Parathyroid adenoma (tissue), 2 donors: Measurements from ENCODE around the gene FAM76A.
A peak's percentile ranks its signal among the peaks of the same experiment; 100 is the strongest.
"Not testable (repeated sequence)": the region's sequence is repeated elsewhere in the genome, so short reads cannot be mapped to it uniquely, and the experiment has no call there.

ENCODE experiments used
- H2AFZ ChIP-seq: fragments of 300-600 bp; sonication (generic); one replicate; pipeline ENCODE4 v1.7.0; 2017; ENCODE audit warnings: antibody characterized with exemption, mild to moderate bottlenecking
- H3K27ac ChIP-seq: fragments of 300-600 bp; sonication (generic); one replicate; pipeline ENCODE4 v1.7.0; 2017
- H3K27me3 ChIP-seq: fragments of 300-600 bp; sonication (generic); one replicate; pipeline ENCODE4 v1.7.0; 2017; ENCODE audit warnings: low read length; ENCODE audit not compliant: control insufficient read depth, insufficient read depth
- H3K36me3 ChIP-seq: fragments of 300-600 bp; sonication (generic); one replicate; pipeline ENCODE4 v1.7.0; 2017; ENCODE audit warnings: low read length; ENCODE audit not compliant: control insufficient read depth, insufficient read depth
- H3K4me1 ChIP-seq: fragments of 300-600 bp; sonication (generic); one replicate; pipeline ENCODE4 v1.7.0; 2017; ENCODE audit warnings: control low read depth
- H3K4me2 ChIP-seq: fragments of 300-600 bp; sonication (generic); one replicate; pipeline ENCODE4 v1.7.0; 2017; ENCODE audit warnings: low read length
- H3K4me3 ChIP-seq: fragments of 300-600 bp; sonication (generic); one replicate; pipeline ENCODE4 v1.7.0; 2017; ENCODE audit warnings: low read depth, low read length
- H3K79me2 ChIP-seq: fragments of 300-600 bp; sonication (generic); one replicate; pipeline ENCODE4 v1.7.0; 2017; ENCODE audit warnings: control low read depth
- H3K9ac ChIP-seq: fragments of 300-600 bp; sonication (generic); one replicate; pipeline ENCODE4 v1.7.0; 2017; ENCODE audit warnings: mild to moderate bottlenecking
- H3K9me3 ChIP-seq: fragments of 300-600 bp; sonication (generic); one replicate; pipeline ENCODE4 v1.7.0; 2017; ENCODE audit warnings: low read length; ENCODE audit not compliant: control insufficient read depth
- TF ChIP-seq, protein P1 (sequence below): fragments of 300-600 bp; sonication (generic); IDR thresholded peaks from one replicate; pipeline ENCODE4 v1.7.0; 2017; ENCODE audit warnings: antibody characterized with exemption, mild to moderate bottlenecking
- donor health status: primary hyperparathyroidism.

The FAM76A gene

GRCh38 chr1:27772932-27773825 is 47.4 kb downstream of the FAM76A start, which contains the start of gene STX12:
STX12 (plus strand) TSS chr1:27773219; CDS start chr1:27773308, 89 bp downstream.
- Histone ChIP-seq H3K4me1 (no peaks in the 10 kb centered on the region), H3K4me2 (peak within 1 kb of the TSS; percentile 91), H3K4me3 (peak within 1 kb of the TSS; percentile 86), H3K27me3 (no peaks in the 10 kb centered on the region), H3K9ac (peak within 1 kb of the TSS; percentile 78), H2AFZ (peak within 1 kb of the TSS; percentile 89), H3K36me3 (no peaks in the 10 kb centered on the region), H3K27ac (peak within 1 kb of the TSS; percentile 91), H3K9me3 (no peaks in the 10 kb centered on the region), H3K79me2 (peaks cover 8% of the 10 kb centered on the region)
- TF ChIP-seq, protein P1, sequence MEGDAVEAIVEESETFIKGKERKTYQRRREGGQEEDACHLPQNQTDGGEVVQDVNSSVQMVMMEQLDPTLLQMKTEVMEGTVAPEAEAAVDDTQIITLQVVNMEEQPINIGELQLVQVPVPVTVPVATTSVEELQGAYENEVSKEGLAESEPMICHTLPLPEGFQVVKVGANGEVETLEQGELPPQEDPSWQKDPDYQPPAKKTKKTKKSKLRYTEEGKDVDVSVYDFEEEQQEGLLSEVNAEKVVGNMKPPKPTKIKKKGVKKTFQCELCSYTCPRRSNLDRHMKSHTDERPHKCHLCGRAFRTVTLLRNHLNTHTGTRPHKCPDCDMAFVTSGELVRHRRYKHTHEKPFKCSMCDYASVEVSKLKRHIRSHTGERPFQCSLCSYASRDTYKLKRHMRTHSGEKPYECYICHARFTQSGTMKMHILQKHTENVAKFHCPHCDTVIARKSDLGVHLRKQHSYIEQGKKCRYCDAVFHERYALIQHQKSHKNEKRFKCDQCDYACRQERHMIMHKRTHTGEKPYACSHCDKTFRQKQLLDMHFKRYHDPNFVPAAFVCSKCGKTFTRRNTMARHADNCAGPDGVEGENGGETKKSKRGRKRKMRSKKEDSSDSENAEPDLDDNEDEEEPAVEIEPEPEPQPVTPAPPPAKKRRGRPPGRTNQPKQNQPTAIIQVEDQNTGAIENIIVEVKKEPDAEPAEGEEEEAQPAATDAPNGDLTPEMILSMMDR: no peak

- peak overlapping the region; percentile 86 for H3K4me3 ChIP-seq
- peak overlapping the region; percentile 78 for H3K9ac ChIP-seq
- H2AFZ ChIP-seq: no peak overlapping the region
- H3K79me2 ChIP-seq: peaks cover 8% of the 10 kb centered on the region
- TF ChIP-seq, protein P1: no peak
- H3K36me3 ChIP-seq: no peaks in the 10 kb centered on the region
- peak overlapping the region; percentile 91 for H3K27ac ChIP-seq
- no peaks in the 10 kb centered on the region for H3K9me3 ChIP-seq
- no peaks in the 10 kb centered on the region for H3K27me3 ChIP-seq
- H3K4me2 ChIP-seq: peak overlapping the region; percentile 91
- no peaks in the 10 kb centered on the region for H3K4me1 ChIP-seq
Measured at GRCh38 chr1:27773826-27774445, 48.2 kb downstream of the FAM76A start.

- no peak overlapping the region for H3K4me2 ChIP-seq
- no peaks in the 10 kb centered on the region for H3K27me3 ChIP-seq
- no peaks in the 10 kb centered on the region for H3K4me1 ChIP-seq
- peaks cover 11% of the 10 kb centered on the region for H3K79me2 ChIP-seq
- TF ChIP-seq, protein P1: no peak
- H2AFZ ChIP-seq: no peak overlapping the region
- H3K9ac ChIP-seq: no peak overlapping the region
- no peaks in the 10 kb centered on the region for H3K36me3 ChIP-seq
- H3K27ac ChIP-seq: no peak overlapping the region
- H3K4me3 ChIP-seq: no peak overlapping the region
- no peaks in the 10 kb centered on the region for H3K9me3 ChIP-seq
Measured at GRCh38 chr1:27774654-27775053, 48.9 kb downstream of the FAM76A start.

GRCh38 chr1:27775336-27775735 is 49.6 kb downstream of the FAM76A start:
- not testable (repeated sequence) for H3K36me3 ChIP-seq, H3K27ac ChIP-seq

DNA sequence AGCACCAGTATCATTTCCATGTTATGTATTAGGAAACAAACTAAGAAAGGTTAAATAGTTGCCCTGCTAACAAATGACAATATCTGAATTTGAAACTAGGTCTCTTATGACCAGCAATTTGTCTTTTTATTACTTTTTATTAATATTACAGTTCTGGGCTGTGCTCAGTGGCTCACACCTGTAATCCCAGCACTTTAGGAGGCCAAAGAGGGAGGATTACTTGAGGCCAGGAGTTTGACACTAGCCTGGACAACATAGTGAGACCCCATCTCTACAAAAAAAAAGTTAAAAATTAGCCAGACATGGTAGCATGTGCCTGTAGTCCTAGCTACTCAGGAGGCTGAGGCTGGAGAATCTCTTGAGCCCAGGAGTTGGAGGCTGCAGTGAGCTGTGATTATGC is 50.5 kb downstream of the FAM76A start:
- not testable (repeated sequence) for H3K36me3 ChIP-seq, H3K9ac ChIP-seq, H3K27me3 ChIP-seq, H3K4me2 ChIP-seq, H3K9me3 ChIP-seq, H3K27ac ChIP-seq, H3K4me3 ChIP-seq, H2AFZ ChIP-seq, H3K4me1 ChIP-seq
- H3K79me2 ChIP-seq: peaks cover 11% of the 10 kb centered on the region

More at GRCh38 chr1:27775336-27775735, 49.6 kb downstream of the FAM76A start:
- not testable (repeated sequence) for H2AFZ ChIP-seq, H3K4me3 ChIP-seq, H3K4me1 ChIP-seq, H3K27me3 ChIP-seq, H3K4me2 ChIP-seq, H3K9me3 ChIP-seq, H3K9ac ChIP-seq
- peaks cover 11% of the 10 kb centered on the region for H3K79me2 ChIP-seq
